Body of pancreas (tissue), 4 donors: ENCODE data around the gene TIAM1.

ENCODE experiments used
- CTCF ChIP-seq, 7 experiments: fragments of 450-650 bp in 4 of 7; fragments of 200-600 bp in 3 of 7; sonication (generic) in 3 of 7; IDR thresholded peaks; one replicate each; pipeline ENCODE4 v1.5.1; 2016 to 2019; ENCODE audit warnings: antibody characterized with exemption in 7 of 7
- POLR2A ChIP-seq, 3 donors: fragments of 450-650 bp; IDR thresholded peaks; one replicate each; pipeline ENCODE4 v1.6.1; 2016; ENCODE audit warnings: antibody characterized with exemption in 3 of 3, mild to moderate bottlenecking in 2 of 3

GRCh38 chr21:31252611-31253010, 91.5 kb downstream of the TIAM1 start:
- TF ChIP-seq CTCF (IDR thresholded peaks at IDR 0.05), result no peak
- TF ChIP-seq POLR2A (IDR thresholded peaks at IDR 0.05), result no peak
